GM19438 (cell line): ENCODE results near the gene AGAP1.

Source experiments
- ATAC-seq: cut with Tn5 transposase; IDR thresholded peaks from one replicate; pipeline ENCODE4 v1.9.1; 2021; ENCODE audit warnings: low read depth; ENCODE audit not compliant: unreplicated experiment

Gene AGAP1

GRCh38 chr2:236179236-236180075 lies 685.6 kb downstream of the AGAP1 start:
- no peak for ATAC-seq

- ATAC-seq: no peak
Measured at GRCh38 chr2:236180076-236180816, 686.4 kb downstream of the AGAP1 start.

GRCh38 chr2:236180831-236181453 lies 687.1 kb downstream of the AGAP1 start:
- no peak for ATAC-seq
